ENCODE results near the gene SLC6A6. TPM values are rescaled to one million over a fixed set of nuclear protein-coding genes. Genes with fewer than 3 reads are reported as not detected.

The SLC6A6 gene
- total RNA-seq, 2 experiments from 2014 or later: 43.4 to 48.8 TPM

DNA sequence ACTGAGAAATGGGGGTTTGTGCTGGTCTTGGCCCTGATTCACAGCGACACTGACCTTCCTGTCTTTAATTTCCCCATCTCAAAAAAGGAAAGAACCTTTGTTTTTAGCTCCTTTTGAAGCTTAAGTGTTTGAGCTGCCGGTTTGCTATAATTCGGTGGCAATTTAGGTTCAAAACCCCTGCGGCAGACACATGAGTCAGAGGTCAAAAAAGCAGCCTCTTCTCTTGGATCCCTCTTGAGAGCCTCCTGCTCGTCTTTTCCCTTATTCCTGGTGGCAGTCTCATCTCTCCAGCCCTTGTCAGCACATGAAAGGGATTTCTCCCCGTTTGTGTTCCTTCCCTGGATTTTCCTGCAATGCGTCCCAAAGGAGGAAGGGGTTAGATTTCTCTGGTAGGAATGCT lies 73.2 kb downstream of the SLC6A6 start:
- Mint-ChIP-seq H3K4me1 (ENCODE audit: low read depth) (no peaks in the 10 kb centered on the region), H3K4me3 (no peak overlapping the region), H3K27me3 (no peaks in the 10 kb centered on the region), H3K9me3 (no peaks in the 10 kb centered on the region), H3K36me3 (ENCODE audit: low read depth) (peaks cover 29% of the 10 kb centered on the region), H3K27ac (no peak overlapping the region)
- ChIA-PET CTCF (interaction anchor here (1.2 to 2.0 kb wide), 4 partner anchors 8 to 272 kb away, joined by 3 to 6 read pairs (median 4); partner anchors contain the start of gene SLC6A6), POLR2A (interaction anchor here (0.7 kb wide), 2 partner anchors 27 to 36 kb away, joined by 3 read pairs; no protein-coding TSS in a partner anchor)
- DNase-seq: no peak
- ATAC-seq: no peak
- TF ChIP-seq CTCF (IDR thresholded peaks at IDR 0.05): no peak
- intact Hi-C loops (cut with micrococcal nuclease): no loop called here

DNA sequence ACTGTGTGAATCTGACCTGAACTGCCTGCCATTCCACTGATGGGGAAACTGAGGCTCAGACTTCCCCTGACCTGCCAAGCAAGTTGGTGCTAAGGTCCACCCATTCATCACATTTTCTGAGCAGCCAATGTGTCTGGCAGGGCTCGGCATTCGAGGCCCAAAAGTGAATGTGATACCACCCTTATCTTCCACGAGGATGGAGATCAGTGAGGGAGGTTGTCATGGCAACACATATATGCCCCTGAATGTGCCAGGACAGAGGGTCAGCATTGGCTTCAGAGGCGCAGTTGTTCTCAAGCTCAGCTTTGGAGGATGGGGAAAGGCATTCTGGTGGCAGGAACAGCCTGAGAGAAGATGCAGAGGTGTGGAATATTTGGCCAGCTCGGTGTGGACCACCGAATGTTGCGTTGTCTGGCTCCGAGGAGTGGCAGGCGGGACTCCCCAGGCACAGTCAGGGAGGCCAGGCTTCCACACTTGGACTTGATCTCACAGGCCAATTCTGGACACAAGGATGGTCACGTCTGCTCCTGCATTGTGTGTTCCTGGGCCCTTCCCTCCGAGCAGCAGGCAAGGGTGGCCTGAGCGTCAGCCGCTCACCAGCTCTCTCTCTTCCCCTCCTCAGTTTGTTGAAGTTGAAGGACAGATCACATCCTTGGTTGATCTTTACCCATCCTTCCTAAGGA lies 74.3 kb downstream of the SLC6A6 start:
- DNase-seq: no peak
- Mint-ChIP-seq H3K9me3 (no peaks in the 10 kb centered on the region), H3K4me3 (no peak overlapping the region), H3K36me3 (ENCODE audit: low read depth) (peaks cover 35% of the 10 kb centered on the region), H3K27me3 (no peaks in the 10 kb centered on the region), H3K4me1 (ENCODE audit: low read depth) (no peaks in the 10 kb centered on the region), H3K27ac (no peak overlapping the region)
- no peak for ATAC-seq
- intact Hi-C loops (cut with micrococcal nuclease): no loop called here
- CTCF ChIA-PET: interaction anchor here (1.5 to 2.0 kb wide), 2 partner anchors 215 to 274 kb away, joined by 4 to 6 read pairs; no protein-coding TSS in a partner anchor
- POLR2A ChIA-PET: interaction anchor here (0.7 kb wide), 1 partner anchor 28 kb away, joined by 3 read pairs; no protein-coding TSS in a partner anchor
- no peak for TF ChIP-seq CTCF (IDR thresholded peaks at IDR 0.05)

DNA sequence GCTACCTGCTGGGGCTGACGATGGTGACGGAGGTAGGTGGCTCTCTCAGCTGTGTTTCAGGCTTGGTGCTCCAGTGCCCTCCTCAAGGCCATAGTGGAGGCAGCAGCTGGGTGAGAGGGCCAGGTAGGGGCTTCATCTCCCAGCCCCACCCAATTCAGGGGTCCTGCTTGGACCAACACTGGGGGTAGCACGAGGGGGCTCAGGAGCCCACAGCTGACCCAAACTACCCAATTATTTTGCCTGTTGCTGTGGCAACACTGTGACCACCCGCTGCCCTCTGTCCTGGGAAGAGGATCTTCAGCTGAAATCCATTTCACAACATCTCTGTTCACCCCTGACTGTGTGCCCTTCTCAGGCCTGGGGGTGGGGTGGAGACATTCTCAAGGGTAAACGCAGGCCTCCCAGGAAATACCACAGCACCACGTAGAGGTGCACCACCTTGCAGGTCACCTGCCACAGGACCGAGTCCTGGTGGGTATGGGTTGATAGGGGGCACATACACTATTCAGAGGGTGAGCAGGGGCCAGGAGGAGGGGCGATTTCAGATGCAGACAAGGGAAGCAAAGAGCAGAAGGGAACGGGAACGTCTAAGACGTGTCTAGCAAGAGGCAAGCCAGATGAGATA lies 75.0 kb downstream of the SLC6A6 start:
- TF ChIP-seq CTCF (IDR thresholded peaks at IDR 0.05): no peak
- ChIA-PET POLR2A (no interaction called here), CTCF (interaction anchor here (1.1 kb wide), 1 partner anchor 216 kb away, joined by 3 read pairs; no protein-coding TSS in a partner anchor)
- Mint-ChIP-seq H3K36me3 (ENCODE audit: low read depth) (peaks cover 38% of the 10 kb centered on the region), H3K27ac (no peak overlapping the region), H3K27me3 (no peaks in the 10 kb centered on the region), H3K9me3 (no peaks in the 10 kb centered on the region), H3K4me1 (ENCODE audit: low read depth) (no peaks in the 10 kb centered on the region), H3K4me3 (no peak overlapping the region)
- intact Hi-C loops (cut with micrococcal nuclease): no loop called here
- DNase-seq (no peak), ATAC-seq (no peak)

DNA sequence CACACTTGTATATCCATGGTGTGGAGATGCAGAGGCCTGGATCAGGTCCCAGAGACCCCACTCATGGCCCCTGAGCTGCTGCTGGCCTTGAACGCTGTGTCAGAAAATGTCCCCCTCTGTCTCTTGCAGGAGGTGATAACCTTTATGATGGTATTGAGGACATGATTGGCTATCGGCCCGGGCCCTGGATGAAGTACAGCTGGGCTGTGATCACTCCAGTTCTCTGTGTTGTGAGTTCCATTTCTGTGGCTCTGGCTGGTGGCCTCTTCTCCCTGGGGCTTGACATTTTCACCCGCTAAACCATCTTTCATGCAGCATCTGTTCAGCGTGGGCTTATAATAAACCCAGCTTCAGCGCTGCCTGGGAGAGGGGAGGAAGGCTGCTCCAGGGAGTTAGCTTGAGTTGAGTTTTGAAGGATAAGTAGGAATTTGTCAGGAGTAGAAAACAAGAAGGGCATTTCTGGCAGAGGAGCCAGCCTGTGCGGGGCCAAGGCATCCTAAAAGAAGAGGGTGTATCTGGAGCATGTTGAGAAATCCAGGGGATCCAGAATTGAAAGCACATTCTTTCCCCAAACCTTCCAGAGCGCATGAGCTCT lies 76.6 kb downstream of the SLC6A6 start:
- no peak for TF ChIP-seq CTCF (IDR thresholded peaks at IDR 0.05)
- ATAC-seq (no peak), DNase-seq (no peak)
- Mint-ChIP-seq H3K9me3 (no peaks in the 10 kb centered on the region), H3K27me3 (no peaks in the 10 kb centered on the region), H3K27ac (no peak overlapping the region), H3K4me3 (no peak overlapping the region), H3K4me1 (ENCODE audit: low read depth) (no peaks in the 10 kb centered on the region), H3K36me3 (ENCODE audit: low read depth) (peaks cover 31% of the 10 kb centered on the region)
- ChIA-PET POLR2A (no interaction called here), CTCF (interaction anchor here (1.0 kb wide), 1 partner anchor 29 kb away, joined by 3 read pairs; no protein-coding TSS in a partner anchor)
- intact Hi-C loops (cut with micrococcal nuclease): no loop called here

DNA sequence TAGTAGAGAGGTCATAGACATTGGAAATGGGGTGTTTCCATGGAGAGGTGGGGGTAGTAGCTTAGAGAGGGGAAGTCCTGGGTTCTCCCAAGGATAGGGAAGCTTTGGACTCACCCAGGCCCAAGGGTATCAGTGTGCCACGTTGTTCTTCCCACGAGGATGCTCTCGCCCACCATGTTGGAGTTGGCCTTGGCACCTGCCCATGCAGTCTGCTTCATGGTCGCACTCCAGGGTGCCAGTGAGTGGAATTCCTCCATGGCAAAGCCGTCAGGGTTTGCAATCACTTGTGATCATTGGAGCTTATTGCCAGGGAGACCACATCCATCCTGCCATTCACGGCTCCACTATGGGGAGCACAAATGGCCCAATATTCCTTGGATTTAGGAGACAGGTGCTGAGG lies 77.2 kb downstream of the SLC6A6 start:
- H3K27me3 Mint-ChIP-seq: no peaks in the 10 kb centered on the region
- H3K27ac Mint-ChIP-seq: no peak overlapping the region
- no peaks in the 10 kb centered on the region for H3K9me3 Mint-ChIP-seq
- no peak for TF ChIP-seq CTCF (IDR thresholded peaks at IDR 0.05)
- no peak for DNase-seq
- no peaks in the 10 kb centered on the region for H3K4me1 Mint-ChIP-seq (ENCODE audit: low read depth)
- ChIA-PET CTCF (no interaction called here), POLR2A (no interaction called here)
- intact Hi-C loops (cut with micrococcal nuclease): no loop called here
- H3K36me3 Mint-ChIP-seq (ENCODE audit: low read depth): peaks cover 35% of the 10 kb centered on the region
- no peak overlapping the region for H3K4me3 Mint-ChIP-seq
- ATAC-seq: no peak
